Psoas muscle (tissue), 8 donors: ENCODE results near the gene ZNF652. TPM values are rescaled to one million over a fixed set of nuclear protein-coding genes. Genes with fewer than 3 reads are reported as not detected.
"Not testable (repeated sequence)": the region's sequence is repeated elsewhere in the genome, so short reads cannot be mapped to it uniquely, and the experiment has no call there.

Experiments
- ATAC-seq, 4 donors: fragments of 200-7000 bp; cut with Tn5 transposase; one replicate each; pipeline ENCODE4 v1.9.1; 2020; ENCODE audit warnings: moderate library complexity in 3 of 4, mild to moderate bottlenecking in 2 of 4
- DNase-seq, 2 donors: peaks; one replicate each; pipeline ENCODE4 v3.0.0-alpha.2; 2020
- H3K27ac ChIP-seq: fragments of 200-600 bp; one replicate; pipeline ENCODE4 v1.8.0; 2022
- H3K27me3 ChIP-seq, 3 donors: fragments of 200-600 bp in 1 of 3; one replicate each; pipeline versions ENCODE4 v1.6.1 to v1.8.0; 2013 to 2022; ENCODE audit warnings: low read length in 2 of 3, mild to moderate bottlenecking in 2 of 3, moderate library complexity in 1 of 3; ENCODE audit not compliant: insufficient read depth in 3 of 3
- H3K36me3 ChIP-seq, 2 donors: fragments of 200-600 bp in 1 of 2; one replicate each; pipeline versions ENCODE4 v1.6.1 to v1.8.0; 2013 to 2022; ENCODE audit warnings: low read depth in 1 of 2, mild to moderate bottlenecking in 1 of 2, moderate library complexity in 1 of 2; ENCODE audit not compliant: insufficient read depth in 1 of 2
- H3K4me1 ChIP-seq: fragments of 200-600 bp; one replicate; pipeline ENCODE4 v1.8.0; 2022
- H3K4me3 ChIP-seq: fragments of 200-600 bp; one replicate; pipeline ENCODE4 v1.8.0; 2022; ENCODE audit warnings: mild to moderate bottlenecking
- H3K9me3 ChIP-seq: fragments of 200-600 bp; one replicate; pipeline ENCODE4 v1.8.0; 2022
- CTCF ChIP-seq: fragments of 200-600 bp; IDR thresholded peaks from one replicate; pipeline ENCODE4 v1.8.0; 2022; ENCODE audit warnings: antibody characterized with exemption
- WGBS, 3 donors: extraction: QIAGEN DNeasy Blood & Tissue Kit; methylation state at CpG; one replicate each; pipeline versions ENCODE4 v1.1.6 to v1.1.7; 2013; 5-methylcytosine and 5-hydroxymethylcytosine counted together
- intact Hi-C, 2 donors: fragments of 100-400 bp; cut with DNase I; formaldehyde crosslinking; loops; one replicate each; pipeline versions ENCODE4 v1.11.0 to v1.14.2; 2022
- polyA plus RNA-seq, 3 donors: library from polyadenylated mRNA; stranded (reverse); fragments of 200-250 nt; gene quantifications; one replicate each; pipeline ENCODE4 v1.2.3, GENCODE V29; 2013
- total RNA-seq, 4 donors: library from RNA; stranded (reverse); fragmentation: NEBNext Ultra II Directional in 2 of 4; extraction: Animal tissue kit (Norgen Biotek cat#: 25700) in 2 of 4; gene quantifications; one replicate each; pipeline versions ENCODE4 v1.2.1 to v1.2.4, GENCODE V29; 2021 to 2023
- donor health status: healthy with polysubstance abuse.
- donor health status: DM: no; HTN: no; CAD: no; lungs with moderate emphysema.
- donor health status: Bipolar disorder and iron deficiency.
- donor health status: healthy.
- donor health status: DM: yes; HTN: yes; CAD: no.
- donor health status: DM: no; HTN: no; CAD: no.
- donor health status: DM: no; HTN: no; CAD: no.
- donor health status: DM: yes; HTN: yes; CAD: no.

Gene ZNF652
- total and polyA plus RNA-seq, 7 donors: 3.1 to 30.1 (median 21.3) TPM

GRCh38 chr17:49393491-49394255 lies 31.6 kb upstream of the ZNF652 start:
- H3K4me3 ChIP-seq: no peak overlapping the region
- TF ChIP-seq CTCF: no peak
- H3K4me1 ChIP-seq: no peaks in the 10 kb centered on the region
- 83 to 86% (median 83%) methylated on average over 8 of the region's 8 CpGs for WGBS, 3 donors
- intact Hi-C loops: loop anchor here in 1 of 2 donors (2.0 kb wide), 2 partner anchors 31 to 79 kb away; partner anchors contain the start of gene ZNF652
- H3K27ac ChIP-seq: no peak overlapping the region
- no peaks in the 10 kb centered on the region for H3K36me3 ChIP-seq
- no peaks in the 10 kb centered on the region for H3K9me3 ChIP-seq
- no peak for DNase-seq
- H3K27me3 ChIP-seq: no peaks in the 10 kb centered on the region
- no peak for ATAC-seq

DNA sequence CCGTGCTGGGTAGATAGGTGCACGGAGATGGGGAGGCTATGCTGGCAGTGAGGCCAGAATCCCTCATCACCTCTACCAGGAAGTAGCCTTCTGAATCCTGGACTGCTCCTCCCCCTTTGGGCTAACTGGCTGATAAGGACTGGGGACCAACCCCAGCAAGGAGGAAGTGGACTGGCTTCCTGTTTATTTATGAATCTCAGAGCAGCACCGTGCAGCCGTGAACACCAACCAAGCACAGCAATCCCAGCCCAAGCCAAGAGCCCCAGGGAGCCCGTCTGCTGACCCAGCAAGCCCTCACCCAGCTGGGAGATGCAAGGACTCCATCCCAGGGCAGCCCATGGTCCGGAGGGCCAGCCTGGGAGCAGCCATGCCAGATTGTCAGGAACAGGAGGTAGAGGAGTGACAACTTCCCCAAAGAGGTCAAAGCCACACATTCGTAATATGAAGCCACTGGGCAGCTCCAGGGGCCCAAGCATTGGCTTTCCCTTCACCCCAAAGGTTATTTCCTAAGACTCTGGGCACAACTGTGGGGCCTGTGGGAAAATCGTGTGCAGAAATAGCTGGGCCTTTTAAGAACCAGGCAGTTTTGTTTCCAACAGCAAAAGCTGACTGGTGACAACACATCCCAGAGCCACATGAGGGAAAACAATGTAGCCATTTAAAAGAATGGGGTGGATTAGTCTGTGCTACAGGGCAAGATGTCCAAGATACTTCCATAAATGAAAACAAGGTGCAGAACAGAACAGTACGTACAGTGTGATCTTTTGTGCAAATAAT lies 28.7 kb upstream of the ZNF652 start:
- ATAC-seq (no peak), DNase-seq (no peak)
- Histone ChIP-seq H3K9me3 (no peaks in the 10 kb centered on the region), H3K4me3 (no peak overlapping the region), H3K27ac (no peak overlapping the region), H3K4me1 (no peaks in the 10 kb centered on the region), H3K27me3 (no peaks in the 10 kb centered on the region), H3K36me3 (no peaks in the 10 kb centered on the region)
- no peak for TF ChIP-seq CTCF
- 46 to 59% (median 54%) methylated on average over 9 of the region's 9 CpGs for WGBS, 3 donors
- intact Hi-C loops: no loop called here

- intact Hi-C loops, ATAC-seq, DNase-seq, H3K27me3 ChIP-seq, H3K27ac ChIP-seq, H3K9me3 ChIP-seq, H3K4me1 ChIP-seq, H3K36me3 ChIP-seq, H3K4me3 ChIP-seq: not testable (repeated sequence)
- 82 to 88% (median 87%) methylated on average over 12 of the region's 12 CpGs for WGBS, 3 donors
Observed at GRCh38 chr17:49389514-49390347, 27.7 kb upstream of the ZNF652 start.

GRCh38 chr17:49388692-49389513 lies 26.9 kb upstream of the ZNF652 start:
- Histone ChIP-seq H3K27me3 (no peaks in the 10 kb centered on the region), H3K36me3 (no peaks in the 10 kb centered on the region), H3K4me1 (no peaks in the 10 kb centered on the region), H3K4me3 (no peak overlapping the region), H3K9me3 (no peaks in the 10 kb centered on the region), H3K27ac (no peak overlapping the region)
- 91 to 92% (median 91%) methylated on average over 8 of the region's 8 CpGs for WGBS, 3 donors
- intact Hi-C loops: no loop called here
- ATAC-seq: no peak
- no peak for TF ChIP-seq CTCF
- no peak for DNase-seq
